Measurements from ENCODE around the gene MCF2L. TPM values are rescaled to one million over a fixed set of nuclear protein-coding genes. Genes with fewer than 3 reads are reported as not detected.

Gene MCF2L
- total RNA-seq, 4 donors from 2014 or later = 25.0 to 103 (median 61.0) TPM

- no peaks in the 10 kb centered on the region for H3K36me3 ChIP-seq
- no peak for TF ChIP-seq POLR2A (IDR thresholded peaks at IDR 0.05)
- TF ChIP-seq, protein P1, sequence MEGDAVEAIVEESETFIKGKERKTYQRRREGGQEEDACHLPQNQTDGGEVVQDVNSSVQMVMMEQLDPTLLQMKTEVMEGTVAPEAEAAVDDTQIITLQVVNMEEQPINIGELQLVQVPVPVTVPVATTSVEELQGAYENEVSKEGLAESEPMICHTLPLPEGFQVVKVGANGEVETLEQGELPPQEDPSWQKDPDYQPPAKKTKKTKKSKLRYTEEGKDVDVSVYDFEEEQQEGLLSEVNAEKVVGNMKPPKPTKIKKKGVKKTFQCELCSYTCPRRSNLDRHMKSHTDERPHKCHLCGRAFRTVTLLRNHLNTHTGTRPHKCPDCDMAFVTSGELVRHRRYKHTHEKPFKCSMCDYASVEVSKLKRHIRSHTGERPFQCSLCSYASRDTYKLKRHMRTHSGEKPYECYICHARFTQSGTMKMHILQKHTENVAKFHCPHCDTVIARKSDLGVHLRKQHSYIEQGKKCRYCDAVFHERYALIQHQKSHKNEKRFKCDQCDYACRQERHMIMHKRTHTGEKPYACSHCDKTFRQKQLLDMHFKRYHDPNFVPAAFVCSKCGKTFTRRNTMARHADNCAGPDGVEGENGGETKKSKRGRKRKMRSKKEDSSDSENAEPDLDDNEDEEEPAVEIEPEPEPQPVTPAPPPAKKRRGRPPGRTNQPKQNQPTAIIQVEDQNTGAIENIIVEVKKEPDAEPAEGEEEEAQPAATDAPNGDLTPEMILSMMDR (IDR thresholded peaks at IDR 0.05) = no peak
- no peak overlapping the region for H3K4me3 ChIP-seq
Measured at GRCh38 chr13:113112893-113113845, 144.2 kb downstream of the MCF2L start.

GRCh38 chr13:113113846-113114271 lies 144.8 kb downstream of the MCF2L start:
- no peak for TF ChIP-seq POLR2A (IDR thresholded peaks at IDR 0.05)
- TF ChIP-seq, protein P1 (IDR thresholded peaks at IDR 0.05) = no peak
- H3K36me3 ChIP-seq = no peaks in the 10 kb centered on the region

More at GRCh38 chr13:113112893-113113845, 144.2 kb downstream of the MCF2L start:
- Histone ChIP-seq H3K27me3 (peaks cover 0 to 8% of the 10 kb centered on the region in 2 donors), H3K27ac (no peak overlapping the region), H3K9me3 (no peaks in the 10 kb centered on the region), H3K4me1 (peaks cover 0 to 11% of the 10 kb centered on the region in 2 donors)
- DNase-seq = peak; percentile 1 to 4
- intact Hi-C loops (cut with DNase I; ENCODE audit: low total_unique reads) = no loop called here

DNA sequence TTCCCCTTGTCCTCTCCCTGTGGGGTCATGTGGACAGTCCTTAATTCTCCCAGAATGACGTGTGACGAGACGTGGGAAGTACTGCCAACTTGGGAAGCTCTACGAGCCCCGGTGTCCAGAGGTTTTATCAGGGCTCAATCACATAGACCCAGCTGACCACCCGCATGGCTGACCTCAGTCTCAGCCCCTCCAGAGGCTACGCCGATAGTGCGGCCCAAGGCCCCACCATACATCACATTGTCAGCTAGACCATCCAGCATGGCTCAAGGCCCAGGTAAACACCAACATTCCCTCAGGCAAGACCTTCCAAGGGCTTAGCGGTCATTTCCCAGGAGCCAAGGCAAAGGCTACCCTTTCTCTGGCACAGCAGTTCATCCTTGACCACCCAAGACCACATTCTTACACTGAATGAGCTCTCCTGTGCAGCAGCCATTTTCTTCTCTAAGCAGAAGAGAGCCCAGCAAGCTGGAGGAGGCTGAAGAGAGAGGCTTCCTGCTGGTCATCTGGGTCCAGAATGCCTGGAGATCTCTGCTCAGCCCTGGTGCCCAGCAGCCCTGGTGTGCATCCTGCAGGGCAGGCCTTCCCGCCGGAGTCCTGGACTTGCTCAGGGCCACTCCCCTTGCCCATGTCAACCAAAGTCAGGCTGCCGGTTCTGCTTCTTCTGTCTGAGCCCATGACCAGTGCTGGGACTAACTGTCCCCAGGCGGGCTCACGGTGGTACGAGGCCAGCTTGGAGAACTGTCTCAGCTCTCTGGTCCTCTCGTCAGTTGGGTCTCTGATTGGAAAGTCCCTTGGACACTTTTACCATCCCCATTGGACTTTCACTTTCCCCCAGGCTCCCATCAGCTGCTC lies 145.7 kb downstream of the MCF2L start:
- no peaks in the 10 kb centered on the region for H3K36me3 ChIP-seq
- H3K27ac ChIP-seq = no peak overlapping the region
- DNase-seq = peak in 1 of 2 donors; percentile 9
- intact Hi-C loops (cut with DNase I; ENCODE audit: low total_unique reads) = no loop called here
- H3K27me3 ChIP-seq = peaks cover 0 to 3% of the 10 kb centered on the region in 2 donors
- no peak overlapping the region for H3K4me3 ChIP-seq
- no peaks in the 10 kb centered on the region for H3K9me3 ChIP-seq
- TF ChIP-seq, protein P1 (IDR thresholded peaks at IDR 0.05) = no peak
- TF ChIP-seq POLR2A (IDR thresholded peaks at IDR 0.05) = no peak
- peaks cover 0 to 11% of the 10 kb centered on the region in 2 donors for H3K4me1 ChIP-seq

More at GRCh38 chr13:113113846-113114271, 144.8 kb downstream of the MCF2L start:
- DNase-seq = peak; percentile 6 to 7
- Histone ChIP-seq H3K9me3 (no peaks in the 10 kb centered on the region), H3K4me3 (no peak overlapping the region), H3K4me1 (peaks cover 0 to 11% of the 10 kb centered on the region in 2 donors), H3K27me3 (peaks cover 0 to 8% of the 10 kb centered on the region in 2 donors), H3K27ac (no peak overlapping the region)
- intact Hi-C loops (cut with DNase I; ENCODE audit: low total_unique reads) = no loop called here

- Histone ChIP-seq H3K27ac (no peak overlapping the region), H3K27me3 (no peaks in the 10 kb centered on the region), H3K36me3 (no peaks in the 10 kb centered on the region), H3K4me3 (no peak overlapping the region), H3K9me3 (no peaks in the 10 kb centered on the region), H3K4me1 (peaks cover 0 to 5% of the 10 kb centered on the region in 2 donors)
- intact Hi-C loops (cut with DNase I; ENCODE audit: low total_unique reads) = no loop called here
- TF ChIP-seq, protein P1 (IDR thresholded peaks at IDR 0.05) = no peak
- TF ChIP-seq POLR2A (IDR thresholded peaks at IDR 0.05) = no peak
- DNase-seq = peak in 1 of 2 donors; percentile 13
Measured at GRCh38 chr13:113115363-113116205, 146.6 kb downstream of the MCF2L start.
